NCI-H2227 (cell line): Measurements from ENCODE around the gene FAM20A.
A peak's percentile ranks its signal among the peaks of the same experiment; 100 is the strongest.

Experiments
- DNase-seq: peaks from one replicate; lab custom pipeline; 2025; ENCODE audit not compliant: unreplicated experiment; lab: John Stamatoyannopoulos, UW

Gene FAM20A

DNA sequence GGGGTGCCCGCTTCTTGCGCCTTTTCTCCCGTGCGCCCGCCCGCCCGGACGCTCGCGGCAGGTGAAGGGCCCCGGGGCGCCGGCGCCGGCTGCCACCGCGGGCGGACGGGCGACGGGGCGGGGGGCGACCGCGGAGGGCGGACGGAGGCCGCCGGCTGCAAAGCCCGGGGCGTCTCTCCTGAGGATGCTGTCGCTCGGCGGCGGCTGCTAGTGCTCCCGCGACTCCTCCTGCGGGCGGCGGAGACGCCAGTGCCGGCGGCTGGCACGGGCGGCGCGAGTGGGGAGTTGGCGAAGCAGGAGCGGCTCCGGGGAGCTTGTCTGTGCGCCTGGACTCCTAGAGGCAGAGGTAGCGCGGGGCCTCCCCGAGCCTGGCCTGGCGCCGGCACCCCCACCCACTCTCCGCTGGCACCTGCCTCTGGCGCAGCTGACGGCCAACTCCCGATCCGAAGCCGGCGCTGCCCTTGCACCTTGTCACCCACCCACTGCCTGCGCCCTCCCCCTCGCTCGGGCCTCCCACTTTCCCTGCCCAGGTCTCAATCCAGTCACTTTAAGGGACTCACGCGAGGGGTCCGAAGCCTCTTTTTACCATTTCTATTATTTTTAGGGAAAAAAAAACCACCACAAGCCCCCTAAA is at the start of gene FAM20A:
FAM20A (minus strand) TSS at position 437 of the 634 bp plus-strand sequence. CDS start 701 bp downstream, outside the sequence.
- peak; percentile 29 for DNase-seq

DNA sequence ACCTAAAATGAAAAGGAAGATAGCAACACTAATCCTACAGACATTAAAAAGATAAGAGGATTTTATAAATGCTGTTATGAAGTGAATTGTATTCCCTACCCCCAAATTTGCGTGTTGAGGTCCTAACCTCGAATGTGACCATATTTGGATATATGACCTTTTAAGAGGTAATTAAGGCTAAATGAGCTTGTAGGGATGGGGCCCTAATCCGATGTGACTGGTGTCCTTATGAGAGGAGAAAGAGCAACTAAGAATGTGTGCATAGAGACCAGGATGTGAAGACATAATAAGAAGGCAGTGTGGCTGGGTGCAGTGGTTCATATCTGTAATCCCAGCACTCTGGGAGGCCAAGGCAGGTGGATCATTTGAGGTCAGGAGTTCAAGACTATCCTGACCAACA is 48.2 kb upstream of the FAM20A start:
- DNase-seq = no peak

GRCh38 chr17:68646626-68647526 is 45.7 kb upstream of the FAM20A start:
- no peak for DNase-seq

DNA sequence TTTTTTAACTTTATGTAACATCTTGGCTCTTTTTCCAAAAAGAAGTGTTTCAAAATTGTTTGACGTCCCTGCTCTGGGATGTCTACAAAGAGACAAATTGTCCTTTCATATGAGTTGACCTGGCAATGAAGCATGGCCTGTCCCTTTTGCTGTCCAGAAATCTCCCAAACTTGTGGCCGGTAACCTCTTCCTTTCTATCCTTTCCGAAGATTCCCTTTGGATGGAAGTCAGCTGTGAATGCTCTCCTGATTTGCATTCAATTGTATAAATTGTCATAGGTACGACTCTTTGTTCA is 40.9 kb upstream of the FAM20A start:
- no peak for DNase-seq

GRCh38 chr17:68641276-68642117 is 40.3 kb upstream of the FAM20A start:
- DNase-seq = no peak

GRCh38 chr17:68640242-68640989 is 39.2 kb upstream of the FAM20A start:
- no peak for DNase-seq

DNA sequence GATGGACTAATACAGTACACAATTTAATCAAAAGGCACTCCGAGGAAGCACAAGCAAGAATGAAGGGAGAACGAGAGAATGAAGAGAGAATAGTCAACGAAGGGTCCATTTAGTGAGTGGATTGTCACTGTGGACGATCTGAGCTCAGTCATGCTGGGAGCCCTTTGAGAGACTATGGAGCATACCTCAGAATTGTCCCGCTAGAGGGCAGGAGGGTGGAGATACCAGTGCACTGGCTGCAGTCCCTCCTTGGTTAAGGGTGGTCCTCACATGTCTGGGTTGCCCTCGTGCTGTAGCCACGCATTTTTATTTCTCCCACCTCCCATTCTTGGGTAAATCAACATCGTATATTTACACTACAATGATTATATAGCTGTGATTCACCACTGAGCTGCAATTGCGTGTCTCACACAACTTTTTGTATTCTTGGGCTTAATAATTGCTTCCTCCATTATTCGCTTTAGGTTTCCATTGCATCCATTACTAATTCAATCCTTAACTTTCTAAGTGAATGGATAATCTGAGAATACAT is 33.2 kb upstream of the FAM20A start:
- DNase-seq = no peak

- DNase-seq = no peak
Measured at GRCh38 chr17:68628576-68628957, 27.4 kb upstream of the FAM20A start.

DNA sequence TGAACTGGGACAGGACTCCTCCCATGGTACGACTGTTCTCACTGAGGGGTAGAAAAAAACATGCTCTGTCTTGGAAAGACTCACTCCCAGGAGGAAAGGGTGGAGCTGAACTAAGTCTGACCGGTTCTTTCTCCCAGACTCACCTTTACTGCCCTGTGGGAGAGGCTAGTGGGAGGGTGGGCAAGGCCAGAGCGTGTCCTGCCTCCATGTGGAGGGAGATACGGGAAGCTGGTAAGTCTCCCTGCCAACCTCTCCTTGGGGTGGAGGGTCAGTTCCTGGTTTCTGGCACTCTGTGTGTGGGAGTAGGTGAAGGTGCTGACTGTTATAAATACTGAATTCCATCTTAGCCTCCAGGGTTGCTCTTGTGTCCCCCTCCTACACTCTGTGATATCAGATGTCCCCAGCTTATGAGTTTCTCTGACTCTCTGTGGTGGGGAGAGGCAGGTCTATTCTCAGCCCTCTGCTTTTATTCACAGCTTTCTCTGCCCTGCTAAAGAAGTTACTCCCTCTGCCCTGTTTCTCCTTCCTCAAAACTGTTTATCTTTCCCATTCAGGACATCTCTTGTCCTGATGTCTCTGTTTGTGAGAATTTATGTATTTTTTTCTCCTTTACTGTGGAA is 26.9 kb upstream of the FAM20A start:
- no peak for DNase-seq

- DNase-seq = no peak
Measured at GRCh38 chr17:68624381-68624780, 23.2 kb upstream of the FAM20A start.

GRCh38 chr17:68623811-68624210 is 22.6 kb upstream of the FAM20A start:
- no peak for DNase-seq

GRCh38 chr17:68622423-68622822 is 21.3 kb upstream of the FAM20A start:
- DNase-seq = no peak

GRCh38 chr17:68621065-68621464 is 19.9 kb upstream of the FAM20A start:
- no peak for DNase-seq

DNA sequence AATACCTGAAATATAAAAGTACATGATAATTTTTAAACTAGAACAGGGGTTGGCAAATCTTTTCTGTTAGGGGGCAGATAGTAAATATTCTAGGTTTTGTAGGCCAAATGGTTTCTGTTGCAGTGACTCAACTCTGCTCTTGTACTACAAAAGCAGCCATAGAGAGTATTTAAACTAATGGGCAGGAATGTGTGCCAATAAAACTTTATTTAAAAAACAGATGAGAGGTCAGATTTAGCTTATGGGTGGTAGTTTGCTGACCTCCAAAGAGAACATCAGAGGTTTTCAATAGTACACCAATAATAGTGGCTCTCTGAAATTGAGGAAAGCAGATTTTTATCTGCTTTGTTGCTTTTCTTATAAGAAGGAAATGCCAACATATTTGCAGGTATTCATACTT is 15.2 kb upstream of the FAM20A start:
- no peak for DNase-seq

- no peak for DNase-seq
Measured at GRCh38 chr17:68614718-68615117, 13.6 kb upstream of the FAM20A start.

DNA sequence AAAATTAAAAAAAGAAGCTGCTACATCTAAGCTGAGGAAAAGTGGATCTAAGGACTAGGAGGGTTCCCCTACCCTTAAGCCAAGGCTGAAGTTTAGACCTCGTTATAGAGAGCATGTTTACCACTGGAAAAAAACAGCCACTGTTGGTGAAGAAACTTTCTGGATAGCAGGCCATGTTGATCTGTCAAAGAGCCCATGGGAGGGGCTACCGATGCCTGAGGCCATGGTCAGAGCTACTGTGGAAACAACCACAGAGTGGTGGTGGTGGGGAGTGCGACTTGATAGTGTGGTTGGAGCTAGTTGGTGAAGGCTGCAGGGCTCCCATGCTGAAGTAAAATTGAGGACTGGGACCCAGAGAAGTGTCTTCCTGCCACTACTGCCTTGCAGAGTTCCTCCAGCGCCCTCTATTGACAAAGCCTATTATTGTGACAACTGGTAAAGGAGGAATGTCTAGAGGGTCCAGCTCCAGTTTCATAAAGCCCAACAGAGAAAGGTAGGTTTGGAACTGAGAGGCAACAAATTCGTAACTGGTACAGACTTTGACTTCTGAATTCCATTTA is 12.7 kb upstream of the FAM20A start:
- DNase-seq = peak; percentile 61

DNA sequence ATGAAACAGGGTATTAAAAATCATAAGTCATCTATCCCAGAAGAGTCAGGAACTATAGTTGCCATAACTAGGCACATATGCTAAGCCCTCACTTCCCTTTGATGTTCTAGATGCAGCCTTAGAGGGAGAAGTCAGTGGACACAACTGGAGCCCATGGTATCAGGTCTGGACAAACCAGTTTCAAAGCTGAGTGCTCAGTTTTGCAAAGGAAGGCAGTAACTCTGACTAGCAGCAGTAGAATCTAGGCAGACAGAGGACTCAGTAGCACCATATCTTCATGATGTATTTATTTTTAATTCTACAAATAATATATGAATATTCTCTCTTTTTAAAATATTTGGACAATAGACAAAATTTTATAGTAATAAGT is 11.7 kb upstream of the FAM20A start:
- no peak for DNase-seq

- no peak for DNase-seq
Measured at GRCh38 chr17:68612209-68612922, 11.2 kb upstream of the FAM20A start.
